K562 (cell line): ENCODE measurements around the gene MED19. TPM values are rescaled to one million over a fixed set of nuclear protein-coding genes. Genes with fewer than 3 reads are reported as not detected.
A peak's percentile ranks its signal among the peaks of the same experiment; 100 is the strongest.

Experiments
- CREBBP ChIP-seq: IDR thresholded peaks from one replicate; pipeline ENCODE4 v1.6.1; 2012; ENCODE audit warnings: low read depth, mild to moderate bottlenecking, control low read depth, inconsistent platforms, low read length
- HMG20B ChIP-seq: fragments of 250-450 bp; sonication (Bioruptor Pico); IDR thresholded peaks from 2 replicates; pipeline ENCODE4 v1.5.0; 2021; ENCODE audit warnings: mild to moderate bottlenecking
- HOXB6 ChIP-seq: fragments of 250-450 bp; sonication (Bioruptor Pico); IDR thresholded peaks from 2 replicates; pipeline ENCODE4 v1.5.1; 2022; ENCODE audit warnings: mild to moderate bottlenecking, borderline replicate concordance
- KLF10 ChIP-seq: fragments of 250-450 bp; sonication (Bioruptor Pico); IDR thresholded peaks from 2 replicates; pipeline ENCODE4 v1.6.1; 2021; ENCODE audit warnings: matching md5 sums
- NBN ChIP-seq: fragments of 450-650 bp; IDR thresholded peaks from 2 replicates; pipeline ENCODE4 v1.6.1; 2016; ENCODE audit warnings: low read depth, mild to moderate bottlenecking
- NFRKB ChIP-seq: fragments of 450-650 bp; IDR thresholded peaks from 2 replicates; pipeline ENCODE4 v1.6.1; 2016; ENCODE audit warnings: low read depth
- NONO ChIP-seq, 2 experiments: fragments of 200-400 bp in 1 of 2; fragments of 450-650 bp in 1 of 2; formaldehyde crosslinking in 1 of 2; IDR thresholded peaks; 2 replicates each; pipeline ENCODE4 v1.6.1; 2017; ENCODE audit warnings: low read depth in 2 of 2, mild to moderate bottlenecking in 2 of 2, moderate library complexity in 2 of 2, low read length in 1 of 2
- POLR2G ChIP-seq: fragments of 200-400 bp; formaldehyde crosslinking; IDR thresholded peaks from 2 replicates; pipeline ENCODE4 v1.6.1; 2017; ENCODE audit warnings: low read depth, mild to moderate bottlenecking, antibody characterized with exemption, low read length, moderate library complexity
- RNF2 ChIP-seq: sonication (generic); IDR thresholded peaks from 2 replicates; pipeline ENCODE4 v1.6.1; 2016
- ZBED1 ChIP-seq: IDR thresholded peaks from 2 replicates; pipeline ENCODE4 v1.6.1; 2014
- ZBTB11 ChIP-seq, 3 experiments: fragments of 200-800 bp in 1 of 3; fragments of 250-450 bp in 1 of 3; fragments of 450-650 bp in 1 of 3; sonication (Bioruptor Pico) in 1 of 3; sonication (Bioruptor generic) in 1 of 3; formaldehyde crosslinking in 1 of 3; IDR thresholded peaks; 2 replicates each; pipeline versions ENCODE4 v1.6.1 to v1.8.0; 2016 to 2022; ENCODE audit warnings: mild to moderate bottlenecking in 2 of 3, missing genetic modification characterization in 2 of 3, missing compliant biosample characterization in 1 of 3, moderate library complexity in 1 of 3
- ZFP1 ChIP-seq: fragments of 450-650 bp; formaldehyde crosslinking; IDR thresholded peaks from 2 replicates; pipeline ENCODE4 v1.4.0; 2020; ENCODE audit warnings: mild to moderate bottlenecking, mixed read lengths
- polyA plus RNA-seq, 8 experiments: library from polyadenylated mRNA; depleted of rRNA in 4 of 8; stranded (reverse) in 5 of 8; unstranded in 3 of 8; fragments of >200 nt; fragmentation: Nextera tagmentation in 2 of 8; fragmentation: Illumina TruSeq in 1 of 8; extraction: Ambion mirVana in 2 of 8; extraction: Trizol in 1 of 8; gene quantifications; 2 replicates each; pipeline versions ENCODE4 v1.2.1 to v1.2.3, GENCODE V29; 2011 to 2014; ENCODE audit warnings: inconsistent platforms in 1 of 8, missing spikeins in 1 of 8
- total RNA-seq, 7 experiments: library from RNA; depleted of rRNA in 6 of 7; stranded (reverse); fragments of >200 nt in 6 of 7; fragmentation: Illumina TruSeq in 2 of 7; extraction: Trizol in 2 of 7; gene quantifications; 2 replicates each; pipeline versions ENCODE4 v1.2.1 to v1.2.3, GENCODE V29; 2011 to 2021; ENCODE audit warnings: low replicate concordance in 1 of 7
- TF ChIP-seq, protein P1 (sequence below): sonication (generic); formaldehyde crosslinking; IDR thresholded peaks from 2 replicates; pipeline ENCODE4 v1.8.1; 2023; ENCODE audit warnings: mild to moderate bottlenecking, missing genetic modification reagents
- TF ChIP-seq, protein P2 (sequence below): fragments of 450-650 bp; formaldehyde crosslinking; IDR thresholded peaks from 2 replicates; pipeline ENCODE4 v1.4.0; 2020; ENCODE audit warnings: mild to moderate bottlenecking, mixed read lengths
- TF ChIP-seq, protein P3 (sequence below), 2 experiments: fragments of 450-650 bp in 1 of 2; sonication (generic) in 1 of 2; formaldehyde crosslinking; conservative IDR thresholded peaks; 2 replicates each; pipeline versions ENCODE4 v1.4.0 to v1.8.1; 2020 to 2022; ENCODE audit warnings: mild to moderate bottlenecking in 1 of 2, missing genetic modification reagents in 1 of 2

The MED19 gene
- total and polyA plus RNA-seq, 9 of the 15 experiments (the other 6 are each of a cell fraction or from before 2014, with no cell fraction given), result 7.3 to 23.5 (median 15.0) TPM

DNA sequence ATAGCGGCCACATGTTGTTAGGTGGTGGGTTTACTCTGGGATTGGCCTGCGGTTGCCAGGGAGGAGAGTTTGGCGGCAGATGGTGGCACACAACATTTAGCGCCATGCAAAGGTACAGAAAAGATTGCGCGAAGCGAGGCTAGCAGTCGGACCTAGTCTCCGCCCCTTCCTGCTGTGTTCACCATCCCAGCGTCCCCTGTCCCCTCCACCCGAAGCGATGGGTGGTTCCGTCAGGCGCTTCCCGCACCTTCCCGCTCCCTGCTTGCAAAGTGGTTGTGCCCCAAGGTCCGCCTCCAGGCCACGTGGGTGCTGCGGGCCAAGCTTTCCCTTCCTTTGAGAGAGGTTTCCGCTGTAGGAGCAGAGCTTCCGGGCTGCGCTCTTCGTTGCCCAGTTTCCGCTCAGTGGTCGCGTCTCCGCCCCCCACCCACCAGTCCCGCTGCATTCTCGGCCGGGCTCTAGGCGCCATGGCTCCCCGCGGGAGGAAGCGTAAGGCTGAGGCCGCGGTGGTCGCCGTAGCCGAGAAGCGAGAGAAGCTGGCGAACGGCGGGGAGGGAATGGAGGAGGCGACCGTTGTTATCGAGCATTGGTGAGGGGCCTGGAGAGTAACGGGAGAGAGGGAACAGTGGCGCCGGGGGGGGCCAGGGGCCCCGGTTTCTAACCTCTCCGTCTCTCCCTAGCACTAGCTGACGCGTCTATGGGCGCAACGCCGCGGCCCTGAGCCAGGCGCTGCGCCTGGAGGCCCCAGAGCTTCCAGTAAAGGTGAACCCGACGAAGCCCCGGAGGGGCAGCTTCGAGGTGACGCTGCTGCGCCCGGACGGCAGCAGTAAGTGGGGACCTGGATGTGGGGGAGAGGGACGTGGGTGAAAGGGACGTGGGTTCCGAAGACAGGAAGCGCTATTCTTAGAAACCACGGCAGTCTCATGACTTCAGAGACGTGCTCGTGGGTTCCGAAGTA is 29.4 kb upstream of the MED19 start, which contains the start of gene SELENOH (continued):
- TF ChIP-seq, protein P1, sequence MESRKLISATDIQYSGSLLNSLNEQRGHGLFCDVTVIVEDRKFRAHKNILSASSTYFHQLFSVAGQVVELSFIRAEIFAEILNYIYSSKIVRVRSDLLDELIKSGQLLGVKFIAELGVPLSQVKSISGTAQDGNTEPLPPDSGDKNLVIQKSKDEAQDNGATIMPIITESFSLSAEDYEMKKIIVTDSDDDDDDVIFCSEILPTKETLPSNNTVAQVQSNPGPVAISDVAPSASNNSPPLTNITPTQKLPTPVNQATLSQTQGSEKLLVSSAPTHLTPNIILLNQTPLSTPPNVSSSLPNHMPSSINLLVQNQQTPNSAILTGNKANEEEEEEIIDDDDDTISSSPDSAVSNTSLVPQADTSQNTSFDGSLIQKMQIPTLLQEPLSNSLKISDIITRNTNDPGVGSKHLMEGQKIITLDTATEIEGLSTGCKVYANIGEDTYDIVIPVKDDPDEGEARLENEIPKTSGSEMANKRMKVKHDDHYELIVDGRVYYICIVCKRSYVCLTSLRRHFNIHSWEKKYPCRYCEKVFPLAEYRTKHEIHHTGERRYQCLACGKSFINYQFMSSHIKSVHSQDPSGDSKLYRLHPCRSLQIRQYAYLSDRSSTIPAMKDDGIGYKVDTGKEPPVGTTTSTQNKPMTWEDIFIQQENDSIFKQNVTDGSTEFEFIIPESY (CRISPR knock-in tag), result peak; percentile 90
- peak; percentile 87 for TF ChIP-seq RNF2
- no peak for TF ChIP-seq CREBBP
- peak in 1 of 2 experiments; percentile 96; a peak in 2 of 4 replicates for TF ChIP-seq NONO (IDR thresholded peaks at IDR 0.05; ENCODE audit: low read depth in 2 of 2, low read length in 1 of 2)
- no peak for TF ChIP-seq ZFP1 (CRISPR knock-in tag)
- peak; percentile 97 to 99 (median 98) for TF ChIP-seq ZBTB11 (CRISPR knock-in tag; IDR thresholded peaks at IDR 0.05)
- TF ChIP-seq KLF10 (CRISPR knock-in tag), result peak; percentile 24; the same call in 1 of the 2 replicates
- TF ChIP-seq HMG20B (CRISPR knock-in tag), result no peak
- TF ChIP-seq POLR2G, result peak; percentile 99
- 0 out of 2 replicates have a peak, but pooled peaks have one; percentile 76 for TF ChIP-seq ZBED1
- TF ChIP-seq NFRKB, result peak; percentile 78
- TF ChIP-seq HOXB6, result peak; percentile 84; the same call in 1 of the 2 replicates
- TF ChIP-seq, protein P2, sequence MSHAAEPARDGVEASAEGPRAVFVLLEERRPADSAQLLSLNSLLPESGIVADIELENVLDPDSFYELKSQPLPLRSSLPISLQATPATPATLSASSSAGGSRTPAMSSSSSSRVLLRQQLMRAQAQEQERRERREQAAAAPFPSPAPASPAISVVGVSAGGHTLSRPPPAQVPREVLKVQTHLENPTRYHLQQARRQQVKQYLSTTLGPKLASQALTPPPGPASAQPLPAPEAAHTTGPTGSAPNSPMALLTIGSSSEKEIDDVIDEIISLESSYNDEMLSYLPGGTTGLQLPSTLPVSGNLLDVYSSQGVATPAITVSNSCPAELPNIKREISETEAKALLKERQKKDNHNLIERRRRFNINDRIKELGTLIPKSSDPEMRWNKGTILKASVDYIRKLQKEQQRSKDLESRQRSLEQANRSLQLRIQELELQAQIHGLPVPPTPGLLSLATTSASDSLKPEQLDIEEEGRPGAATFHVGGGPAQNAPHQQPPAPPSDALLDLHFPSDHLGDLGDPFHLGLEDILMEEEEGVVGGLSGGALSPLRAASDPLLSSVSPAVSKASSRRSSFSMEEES (CRISPR knock-in tag), result peak; percentile 51
- peak; percentile 95 for TF ChIP-seq NBN
- TF ChIP-seq, protein P3, sequence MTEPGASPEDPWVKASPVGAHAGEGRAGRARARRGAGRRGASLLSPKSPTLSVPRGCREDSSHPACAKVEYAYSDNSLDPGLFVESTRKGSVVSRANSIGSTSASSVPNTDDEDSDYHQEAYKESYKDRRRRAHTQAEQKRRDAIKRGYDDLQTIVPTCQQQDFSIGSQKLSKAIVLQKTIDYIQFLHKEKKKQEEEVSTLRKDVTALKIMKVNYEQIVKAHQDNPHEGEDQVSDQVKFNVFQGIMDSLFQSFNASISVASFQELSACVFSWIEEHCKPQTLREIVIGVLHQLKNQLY (CRISPR knock-in tag; conservative IDR thresholded peaks at IDR 0.05), result no peak
